ENCODE measurements around the gene SAFB.

SAFB gene

DNA sequence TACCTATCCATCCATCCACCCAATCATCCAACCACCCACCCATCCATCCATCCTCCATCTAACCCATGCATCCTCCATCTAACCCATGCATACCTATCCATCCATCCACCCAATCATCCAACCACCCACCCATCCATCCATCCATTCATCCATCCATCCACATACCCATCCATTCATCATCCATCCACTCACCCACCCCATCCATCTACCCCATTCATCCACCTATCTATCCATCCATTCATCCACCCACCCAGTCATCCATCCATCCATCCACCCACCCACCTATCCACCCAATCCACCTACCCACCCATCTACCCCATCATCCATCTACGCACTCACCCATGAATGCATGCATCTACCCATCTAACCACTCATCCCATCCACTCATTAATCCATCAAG lies 50.9 kb downstream of the SAFB start:
- TF ChIP-seq CTCF (IDR thresholded peaks at IDR 0.05; ENCODE audit: extremely low read depth, missing control alignments) = no peak
- DNase-seq (ENCODE audit: low spot score) = no peak

DNA sequence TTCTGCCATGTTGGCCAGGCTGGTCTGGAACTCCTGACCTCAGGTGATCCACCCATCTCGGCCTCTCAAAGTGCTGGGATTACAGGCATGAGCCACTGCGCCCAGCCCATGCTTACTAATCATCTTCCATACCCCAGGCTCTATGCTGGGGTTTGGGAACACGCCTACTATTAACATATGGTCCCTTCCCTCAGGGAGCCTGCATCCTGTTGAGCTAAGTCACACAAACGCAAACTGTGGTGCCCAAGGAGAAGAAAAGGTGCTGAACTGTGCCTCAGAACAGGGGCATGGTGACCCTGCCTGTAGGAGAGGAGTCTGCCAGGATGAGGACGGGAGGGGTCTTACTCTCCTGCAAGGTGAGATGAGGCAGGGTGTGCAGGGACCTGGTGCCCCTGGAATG lies 51.8 kb downstream of the SAFB start:
- DNase-seq (ENCODE audit: low spot score) = no peak
- TF ChIP-seq CTCF (IDR thresholded peaks at IDR 0.05; ENCODE audit: extremely low read depth, missing control alignments) = no peak

GRCh38 chr19:5676105-5676771 lies 53.4 kb downstream of the SAFB start:
- no peak for DNase-seq (ENCODE audit: low spot score)
- TF ChIP-seq CTCF (IDR thresholded peaks at IDR 0.05; ENCODE audit: extremely low read depth, missing control alignments) = no peak

DNA sequence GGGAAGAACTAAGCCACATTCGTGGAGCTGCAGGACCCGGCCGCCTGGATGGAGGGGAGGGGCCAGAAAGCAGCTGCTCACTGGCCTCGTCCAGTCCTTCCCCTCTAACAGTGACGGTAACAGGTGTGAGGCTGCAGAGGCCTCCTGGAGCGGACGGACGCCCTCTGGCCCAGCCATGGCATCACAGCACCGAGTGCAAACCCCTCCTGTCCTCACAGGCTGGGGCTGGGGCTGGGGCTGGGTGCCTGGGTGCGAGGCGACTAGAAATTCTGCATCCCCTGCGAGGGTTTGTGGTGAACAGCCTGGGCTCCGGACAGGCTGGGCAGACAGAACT lies 53.9 kb downstream of the SAFB start:
- no peak for TF ChIP-seq CTCF (IDR thresholded peaks at IDR 0.05; ENCODE audit: extremely low read depth, missing control alignments)

GRCh38 chr19:5677136-5677535 lies 54.3 kb downstream of the SAFB start:
- no peak for DNase-seq (ENCODE audit: low spot score)
- TF ChIP-seq CTCF (IDR thresholded peaks at IDR 0.05; ENCODE audit: extremely low read depth, missing control alignments) = no peak

More for the DNA sequence above, 53.9 kb downstream of the SAFB start:
- DNase-seq (ENCODE audit: low spot score) = no peak

DNA sequence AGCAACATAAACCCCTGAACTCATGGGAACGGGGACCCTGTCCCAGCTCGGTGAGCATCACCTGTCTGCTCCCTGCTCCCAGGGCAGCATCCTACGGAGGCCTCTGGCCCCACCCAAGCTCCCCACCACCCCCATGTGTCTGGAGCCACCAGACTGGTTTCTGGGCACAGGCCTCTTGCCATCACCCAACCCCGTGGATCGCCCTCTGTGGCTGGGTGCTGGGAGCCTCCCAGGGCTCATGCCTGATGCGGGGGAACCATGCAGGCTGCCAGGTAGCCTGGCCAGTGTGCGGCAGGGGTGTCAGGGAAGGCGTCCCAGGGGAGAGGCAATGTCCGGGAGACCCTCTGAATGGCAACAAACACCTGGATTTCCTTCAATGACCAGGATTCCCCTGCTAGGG lies 54.7 kb downstream of the SAFB start:
- DNase-seq (ENCODE audit: low spot score) = no peak
- TF ChIP-seq CTCF (IDR thresholded peaks at IDR 0.05; ENCODE audit: extremely low read depth, missing control alignments) = no peak

GRCh38 chr19:5678071-5678718 lies 55.3 kb downstream of the SAFB start:
- no peak for TF ChIP-seq CTCF (IDR thresholded peaks at IDR 0.05; ENCODE audit: extremely low read depth, missing control alignments)
- no peak for DNase-seq (ENCODE audit: low spot score)
